ENCODE results near the gene HGFAC. TPM values are rescaled to one million over a fixed set of nuclear protein-coding genes. Genes with fewer than 3 reads are reported as not detected.

Gene HGFAC
- total and polyA plus RNA-seq, 10 of the 15 experiments (the other 5 are each of a cell fraction or from before 2014, with no cell fraction given) = 0.38 TPM; not detected in 9

- TF ChIP-seq, protein P1, sequence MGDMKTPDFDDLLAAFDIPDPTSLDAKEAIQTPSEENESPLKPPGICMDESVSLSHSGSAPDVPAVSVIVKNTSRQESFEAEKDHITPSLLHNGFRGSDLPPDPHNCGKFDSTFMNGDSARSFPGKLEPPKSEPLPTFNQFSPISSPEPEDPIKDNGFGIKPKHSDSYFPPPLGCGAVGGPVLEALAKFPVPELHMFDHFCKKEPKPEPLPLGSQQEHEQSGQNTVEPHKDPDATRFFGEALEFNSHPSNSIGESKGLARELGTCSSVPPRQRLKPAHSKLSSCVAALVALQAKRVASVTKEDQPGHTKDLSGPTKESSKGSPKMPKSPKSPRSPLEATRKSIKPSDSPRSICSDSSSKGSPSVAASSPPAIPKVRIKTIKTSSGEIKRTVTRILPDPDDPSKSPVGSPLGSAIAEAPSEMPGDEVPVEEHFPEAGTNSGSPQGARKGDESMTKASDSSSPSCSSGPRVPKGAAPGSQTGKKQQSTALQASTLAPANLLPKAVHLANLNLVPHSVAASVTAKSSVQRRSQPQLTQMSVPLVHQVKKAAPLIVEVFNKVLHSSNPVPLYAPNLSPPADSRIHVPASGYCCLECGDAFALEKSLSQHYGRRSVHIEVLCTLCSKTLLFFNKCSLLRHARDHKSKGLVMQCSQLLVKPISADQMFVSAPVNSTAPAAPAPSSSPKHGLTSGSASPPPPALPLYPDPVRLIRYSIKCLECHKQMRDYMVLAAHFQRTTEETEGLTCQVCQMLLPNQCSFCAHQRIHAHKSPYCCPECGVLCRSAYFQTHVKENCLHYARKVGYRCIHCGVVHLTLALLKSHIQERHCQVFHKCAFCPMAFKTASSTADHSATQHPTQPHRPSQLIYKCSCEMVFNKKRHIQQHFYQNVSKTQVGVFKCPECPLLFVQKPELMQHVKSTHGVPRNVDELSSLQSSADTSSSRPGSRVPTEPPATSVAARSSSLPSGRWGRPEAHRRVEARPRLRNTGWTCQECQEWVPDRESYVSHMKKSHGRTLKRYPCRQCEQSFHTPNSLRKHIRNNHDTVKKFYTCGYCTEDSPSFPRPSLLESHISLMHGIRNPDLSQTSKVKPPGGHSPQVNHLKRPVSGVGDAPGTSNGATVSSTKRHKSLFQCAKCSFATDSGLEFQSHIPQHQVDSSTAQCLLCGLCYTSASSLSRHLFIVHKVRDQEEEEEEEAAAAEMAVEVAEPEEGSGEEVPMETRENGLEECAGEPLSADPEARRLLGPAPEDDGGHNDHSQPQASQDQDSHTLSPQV (IDR thresholded peaks at IDR 0.05) = no peak
- TF ChIP-seq, protein P2, sequence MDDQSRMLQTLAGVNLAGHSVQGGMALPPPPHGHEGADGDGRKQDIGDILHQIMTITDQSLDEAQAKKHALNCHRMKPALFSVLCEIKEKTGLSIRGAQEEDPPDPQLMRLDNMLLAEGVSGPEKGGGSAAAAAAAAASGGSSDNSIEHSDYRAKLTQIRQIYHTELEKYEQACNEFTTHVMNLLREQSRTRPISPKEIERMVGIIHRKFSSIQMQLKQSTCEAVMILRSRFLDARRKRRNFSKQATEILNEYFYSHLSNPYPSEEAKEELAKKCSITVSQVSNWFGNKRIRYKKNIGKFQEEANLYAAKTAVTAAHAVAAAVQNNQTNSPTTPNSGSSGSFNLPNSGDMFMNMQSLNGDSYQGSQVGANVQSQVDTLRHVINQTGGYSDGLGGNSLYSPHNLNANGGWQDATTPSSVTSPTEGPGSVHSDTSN (IDR thresholded peaks at IDR 0.05; ENCODE audit: insufficient replicate concordance, low read depth, low read length) = no peak
- no peak for TF ChIP-seq CBX5 (IDR thresholded peaks at IDR 0.05; ENCODE audit: low read depth)
- TF ChIP-seq SIN3A (IDR thresholded peaks at IDR 0.05; ENCODE audit: low read depth, low read length) = no peak
- no peak for TF ChIP-seq POU2F2 (IDR thresholded peaks at IDR 0.05; ENCODE audit: borderline replicate concordance, low read depth, low read length)
- no peak for TF ChIP-seq MEF2B (IDR thresholded peaks at IDR 0.05; ENCODE audit: partially characterized antibody, poor library complexity, severe bottlenecking)
Observed at GRCh38 chr4:3465698-3466671, 24.2 kb downstream of the HGFAC start (continued).

Measured in GM12878 (cell line).